Stimulated activated CD8-positive, alpha-beta memory T cell treated with anti-CD3 and anti-CD28 coated beads, Interleukin-15, amount 100 ng/mL, for 1 hour (primary cell): ENCODE data around the gene TMEM98.
"Not testable (repeated sequence)": the region's sequence is repeated elsewhere in the genome, so short reads cannot be mapped to it uniquely, and the experiment has no call there.

Experiments used
- DNase-seq: peaks from one replicate; pipeline ENCODE4 v3.0.0-alpha.2; 2020; ENCODE audit warnings: low read depth

Gene TMEM98, protein sequence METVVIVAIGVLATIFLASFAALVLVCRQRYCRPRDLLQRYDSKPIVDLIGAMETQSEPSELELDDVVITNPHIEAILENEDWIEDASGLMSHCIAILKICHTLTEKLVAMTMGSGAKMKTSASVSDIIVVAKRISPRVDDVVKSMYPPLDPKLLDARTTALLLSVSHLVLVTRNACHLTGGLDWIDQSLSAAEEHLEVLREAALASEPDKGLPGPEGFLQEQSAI

GRCh38 chr17:32927724-32928585 lies at the start of gene TMEM98:
TMEM98 (plus strand) TSS chr17:32928153; CDS start chr17:32931529, 3,376 bp downstream.
- DNase-seq = no peak

- no peak for DNase-seq
Measured at GRCh38 chr17:32878211-32878610, 49.7 kb upstream of the TMEM98 start.

DNA sequence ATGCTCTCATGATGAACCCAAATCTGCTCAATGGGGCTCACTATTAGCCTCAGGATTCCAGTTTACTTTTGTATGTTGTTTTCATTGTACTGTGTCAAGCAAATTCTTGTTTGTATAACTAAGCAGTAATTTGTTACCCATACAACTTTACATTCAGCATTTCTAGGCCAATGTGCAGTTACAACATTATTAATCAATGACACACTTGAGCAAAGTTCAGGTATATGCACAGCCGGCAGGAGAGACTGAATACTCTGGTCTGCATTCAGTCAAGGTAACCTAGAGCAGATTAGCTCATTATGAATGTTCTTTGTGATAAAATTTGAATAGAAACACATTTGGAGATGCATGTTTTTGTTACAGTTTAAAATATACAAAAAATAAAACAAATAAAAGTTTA lies 48.8 kb upstream of the TMEM98 start:
- no peak for DNase-seq

DNA sequence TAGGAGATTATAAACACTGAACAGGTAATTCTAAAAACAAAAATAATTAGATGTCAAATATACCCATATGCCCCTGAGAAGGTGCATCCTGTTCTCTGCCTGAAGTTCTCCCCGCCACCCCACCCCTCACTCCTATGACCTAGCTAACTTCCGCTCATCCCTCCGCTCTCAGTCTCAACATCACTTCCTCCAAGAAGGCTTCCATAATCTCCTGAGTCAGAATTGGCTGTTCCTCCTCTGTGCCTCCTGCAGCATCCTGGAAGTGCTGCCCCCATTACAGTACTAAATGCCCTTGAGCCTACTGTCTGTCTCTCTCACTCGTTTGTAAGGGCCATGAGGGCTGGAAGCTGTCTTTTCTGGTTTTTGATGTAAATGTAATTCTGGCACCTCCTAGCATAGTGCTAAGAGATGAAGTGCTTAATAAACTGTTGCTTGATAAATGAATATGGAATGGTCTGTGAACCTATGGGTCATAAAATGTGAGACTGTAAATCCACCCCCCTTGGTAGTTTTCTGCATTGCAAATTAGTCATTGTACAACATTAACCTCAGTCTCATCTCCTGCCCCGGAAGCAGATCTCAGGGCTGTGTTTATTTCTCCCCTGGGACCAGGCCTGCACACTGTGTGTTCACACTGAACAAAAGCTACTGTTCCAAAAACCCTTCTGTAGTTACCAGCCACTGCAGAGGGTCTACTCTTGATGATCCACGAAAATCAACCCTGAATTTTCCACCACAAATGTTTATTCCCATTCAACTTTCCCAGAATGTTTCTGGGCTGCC lies 47.1 kb upstream of the TMEM98 start:
- no peak for DNase-seq

DNA sequence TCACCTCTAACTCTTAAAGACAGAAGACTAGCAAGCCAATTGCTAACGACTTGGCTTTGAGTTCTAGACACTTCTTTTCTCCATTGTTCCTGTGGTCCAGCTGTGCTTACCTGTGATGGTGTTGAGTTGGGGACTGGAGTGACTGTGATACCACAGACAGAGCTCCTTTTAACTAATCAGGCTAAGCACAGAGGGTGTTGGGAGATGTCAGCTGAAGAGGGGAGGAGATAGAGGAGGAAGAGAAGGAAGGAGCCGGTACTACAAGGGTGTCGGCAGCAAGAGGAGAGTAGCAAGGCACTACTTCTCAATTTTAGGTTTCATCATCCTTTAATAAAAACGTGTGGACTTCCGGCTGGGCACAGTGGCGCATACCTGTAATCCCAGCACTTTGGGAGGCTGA lies 45.9 kb upstream of the TMEM98 start:
- DNase-seq = no peak

DNA sequence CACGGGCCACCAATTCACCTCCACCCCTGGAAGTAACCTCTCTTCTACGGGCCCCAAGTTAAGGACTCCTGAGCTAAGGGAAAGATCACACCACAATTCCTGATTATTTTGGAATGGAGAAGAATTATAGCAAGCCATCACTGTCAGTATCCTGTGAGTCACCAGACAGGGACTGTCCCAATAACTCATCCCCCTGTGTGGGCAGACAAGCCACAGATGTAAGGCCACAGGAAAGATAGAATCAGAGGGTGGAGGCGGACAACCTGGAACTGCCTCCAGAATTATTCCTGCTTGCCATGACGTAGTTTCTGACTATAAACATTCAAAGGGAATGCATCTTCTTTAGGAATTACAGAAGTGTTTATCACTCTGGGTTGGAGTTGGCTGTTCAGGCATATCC lies 45.2 kb upstream of the TMEM98 start:
- DNase-seq = no peak

DNA sequence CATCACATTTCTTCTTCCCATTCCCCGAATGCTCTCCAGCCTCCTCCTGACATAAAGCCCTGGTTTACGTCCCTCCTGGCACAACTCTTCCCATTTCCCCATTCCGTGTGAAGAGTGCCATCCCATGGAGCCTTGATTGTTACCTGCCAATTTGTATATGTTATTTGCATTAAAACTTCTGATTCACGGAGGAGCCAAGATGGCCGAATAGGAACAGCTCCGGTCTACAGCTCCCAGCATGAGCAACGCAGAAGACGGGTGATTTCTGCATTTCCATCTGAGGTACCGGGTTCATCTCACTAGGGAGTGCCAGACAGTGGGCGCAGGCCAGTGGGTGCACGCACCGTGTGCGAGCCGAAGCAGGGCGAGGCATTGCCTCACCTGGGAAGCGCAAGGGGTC lies 41.0 kb upstream of the TMEM98 start:
- not testable (repeated sequence) for DNase-seq

DNA sequence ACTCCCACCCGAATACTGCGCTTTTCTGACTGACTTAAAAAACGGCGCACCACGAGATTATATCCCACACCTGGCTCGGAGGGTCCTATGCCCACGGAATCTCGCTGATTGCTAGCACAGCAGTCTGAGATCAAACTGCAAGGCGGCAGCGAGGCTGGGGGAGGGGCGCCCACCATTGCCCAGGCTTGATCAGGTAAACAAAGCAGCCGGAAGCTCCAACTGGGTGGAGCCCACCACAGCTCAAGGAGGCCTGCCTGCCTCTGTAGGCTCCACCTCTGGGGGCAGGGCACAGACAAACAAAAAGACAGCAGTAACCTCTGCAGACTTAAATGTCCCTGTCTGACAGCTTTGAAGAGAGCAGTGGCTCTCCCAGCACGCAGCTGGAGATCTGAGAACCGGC lies 40.5 kb upstream of the TMEM98 start:
- not testable (repeated sequence) for DNase-seq

DNA sequence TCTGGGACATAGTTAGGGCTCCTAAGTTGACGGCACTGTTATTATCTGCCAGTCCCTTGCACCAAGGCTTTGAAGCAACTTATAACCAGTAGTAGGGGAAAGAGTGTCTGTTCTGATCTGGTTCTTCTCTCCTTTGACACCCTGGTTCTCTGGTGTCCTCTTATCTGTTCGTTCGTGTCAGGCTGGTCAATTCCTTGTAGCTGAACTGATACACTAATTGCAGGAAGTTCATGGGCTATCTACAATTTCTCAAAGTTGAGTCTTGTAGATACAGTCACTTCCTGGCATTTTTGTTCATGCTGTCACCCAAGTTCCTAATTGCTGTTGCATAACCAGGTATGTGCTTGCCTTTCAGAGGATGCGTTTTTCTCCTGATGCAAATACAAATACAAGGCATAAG lies 33.7 kb upstream of the TMEM98 start:
- DNase-seq = no peak

- DNase-seq = no peak
Measured at GRCh38 chr17:32896647-32897258, 31.2 kb upstream of the TMEM98 start.

DNA sequence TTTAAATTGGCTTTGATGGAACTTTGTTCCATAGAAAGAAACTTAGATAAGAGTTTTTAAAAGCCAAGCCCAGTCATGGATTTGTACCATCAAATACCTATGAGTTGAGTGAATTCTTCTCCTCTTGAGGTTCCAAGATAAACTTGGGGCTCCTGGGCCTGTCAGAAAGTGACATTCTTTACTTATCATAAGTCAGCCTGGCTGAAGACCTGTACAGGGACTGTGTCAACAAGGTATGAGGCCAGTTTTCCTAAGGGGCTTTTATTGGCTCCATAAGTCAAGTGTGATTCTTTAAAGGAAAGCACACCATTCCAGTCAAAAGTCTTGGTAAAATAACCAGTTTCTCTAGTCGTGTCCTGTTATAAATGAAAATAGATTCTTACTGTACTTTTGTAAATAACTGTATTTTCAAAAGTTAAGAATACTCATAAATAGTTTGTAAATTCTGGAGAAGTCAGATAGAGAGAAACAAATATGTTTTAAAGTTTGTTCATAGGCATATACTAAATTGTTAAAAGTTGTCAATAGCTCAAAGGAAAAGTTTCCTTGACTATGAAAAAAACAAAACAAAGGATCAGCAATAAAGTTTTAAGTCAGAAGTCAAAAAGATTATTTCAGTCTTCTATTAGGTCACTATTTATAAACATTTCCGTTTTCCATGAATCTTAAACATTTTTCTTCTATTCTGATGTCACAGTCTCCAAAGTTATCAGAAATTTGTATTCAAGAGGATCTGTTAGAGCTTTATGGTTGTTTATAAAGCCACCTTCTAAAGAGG lies 28.5 kb upstream of the TMEM98 start:
- DNase-seq = no peak

- no peak for DNase-seq
Measured at GRCh38 chr17:32901743-32902142, 26.2 kb upstream of the TMEM98 start.

- no peak for DNase-seq
Measured at GRCh38 chr17:32903774-32904673, 23.9 kb upstream of the TMEM98 start.

DNA sequence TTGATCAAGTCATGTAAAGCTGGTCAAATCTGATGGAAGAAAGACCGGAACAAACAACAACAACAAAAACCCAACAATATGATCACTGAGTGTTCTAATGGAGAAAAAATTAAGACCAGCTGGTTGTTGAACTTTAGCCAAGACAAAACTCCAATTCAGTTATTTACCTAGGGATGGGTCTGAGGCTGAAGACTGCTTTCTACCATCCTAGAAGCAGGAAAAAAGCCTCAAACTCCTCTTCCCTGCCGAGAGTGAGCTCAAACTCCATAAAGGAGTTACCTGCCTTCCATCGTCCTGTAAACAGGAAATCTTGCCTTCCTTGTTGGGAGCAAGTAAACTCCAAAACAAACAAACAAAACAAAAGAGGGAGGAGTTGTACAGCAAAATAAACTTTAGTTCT lies 23.1 kb upstream of the TMEM98 start:
- no peak for DNase-seq

GRCh38 chr17:32907583-32907982 lies 20.4 kb upstream of the TMEM98 start:
- DNase-seq = no peak

DNA sequence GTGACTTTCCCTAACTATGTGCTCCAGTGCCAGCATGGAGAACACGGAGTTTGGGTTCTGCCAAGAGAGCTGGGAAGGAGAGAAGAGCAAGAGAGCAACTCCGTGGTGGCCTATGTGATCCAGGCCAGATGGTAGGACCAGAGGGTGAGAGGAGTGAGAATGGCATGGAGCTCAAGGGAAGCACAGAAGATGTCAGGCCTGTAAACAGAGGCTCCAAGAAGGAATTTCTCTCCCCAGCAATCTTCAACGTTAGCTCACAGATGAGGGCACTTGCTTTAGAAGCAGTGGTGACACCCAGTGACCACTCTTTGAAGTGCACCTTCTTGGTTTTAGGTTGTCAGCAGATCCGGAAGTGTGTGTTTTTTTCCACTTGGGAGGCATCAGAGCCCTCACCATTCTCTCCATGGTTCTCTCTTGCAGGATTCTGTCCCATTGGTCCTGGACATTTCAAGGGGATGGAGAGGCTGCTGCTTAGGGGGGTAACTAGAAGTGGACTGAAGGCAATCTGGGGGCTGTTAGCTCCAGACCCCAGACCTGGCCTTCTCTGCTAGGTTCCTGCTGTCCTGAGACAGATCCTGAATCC lies 18.1 kb upstream of the TMEM98 start:
- DNase-seq = peak; percentile 22

DNA sequence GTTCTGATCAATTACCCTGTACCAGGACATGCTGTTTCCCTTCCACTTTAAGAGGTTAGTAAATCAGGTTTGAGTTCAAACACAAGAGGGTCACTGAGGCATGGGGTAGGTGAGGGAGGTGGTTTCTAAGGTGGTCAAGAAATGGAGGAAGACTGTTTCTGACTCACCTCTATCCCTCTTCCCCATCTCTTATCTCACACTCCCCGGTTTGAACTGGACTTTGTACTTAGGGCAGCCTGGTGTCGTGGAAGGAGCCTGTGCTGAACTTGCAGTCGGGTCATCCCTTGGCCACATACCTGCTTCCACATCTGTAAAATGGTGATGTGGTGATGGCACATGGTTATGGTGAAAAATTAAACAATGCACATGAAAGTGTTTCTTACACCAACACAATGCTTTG lies 17.2 kb upstream of the TMEM98 start:
- DNase-seq = no peak

GRCh38 chr17:32912218-32912897 lies 15.6 kb upstream of the TMEM98 start:
- DNase-seq = no peak

DNA sequence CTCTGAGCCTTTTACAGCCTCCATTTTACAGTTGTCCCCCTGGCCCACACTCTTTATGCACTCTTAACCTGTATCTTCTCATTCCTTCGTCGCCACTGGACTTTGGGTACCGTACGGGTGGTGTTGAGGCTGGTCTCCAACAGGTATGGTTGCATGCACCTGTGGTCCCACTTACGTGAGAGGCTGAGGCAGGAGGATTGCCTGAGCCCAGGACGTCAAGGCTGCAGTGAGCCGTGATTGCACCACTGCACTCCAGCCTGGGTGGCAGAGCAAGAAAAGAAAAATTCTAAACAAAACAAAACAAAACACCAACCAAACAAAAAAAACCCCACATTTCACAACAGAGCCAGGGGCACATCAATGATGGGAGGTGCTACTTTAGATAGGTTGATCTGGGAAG lies 14.4 kb upstream of the TMEM98 start:
- DNase-seq = no peak

- DNase-seq = no peak
Measured at GRCh38 chr17:32914181-32914580, 13.8 kb upstream of the TMEM98 start.
